Measurements from ENCODE around the gene NSD1. TPM values are rescaled to one million over a fixed set of nuclear protein-coding genes. Genes with fewer than 3 reads are reported as not detected.
A peak's percentile ranks its signal among the peaks of the same experiment; 100 is the strongest.

Gene NSD1
- polyA plus RNA-seq, 4 donors = 4.3 to 27.2 (median 11.5) TPM

DNA sequence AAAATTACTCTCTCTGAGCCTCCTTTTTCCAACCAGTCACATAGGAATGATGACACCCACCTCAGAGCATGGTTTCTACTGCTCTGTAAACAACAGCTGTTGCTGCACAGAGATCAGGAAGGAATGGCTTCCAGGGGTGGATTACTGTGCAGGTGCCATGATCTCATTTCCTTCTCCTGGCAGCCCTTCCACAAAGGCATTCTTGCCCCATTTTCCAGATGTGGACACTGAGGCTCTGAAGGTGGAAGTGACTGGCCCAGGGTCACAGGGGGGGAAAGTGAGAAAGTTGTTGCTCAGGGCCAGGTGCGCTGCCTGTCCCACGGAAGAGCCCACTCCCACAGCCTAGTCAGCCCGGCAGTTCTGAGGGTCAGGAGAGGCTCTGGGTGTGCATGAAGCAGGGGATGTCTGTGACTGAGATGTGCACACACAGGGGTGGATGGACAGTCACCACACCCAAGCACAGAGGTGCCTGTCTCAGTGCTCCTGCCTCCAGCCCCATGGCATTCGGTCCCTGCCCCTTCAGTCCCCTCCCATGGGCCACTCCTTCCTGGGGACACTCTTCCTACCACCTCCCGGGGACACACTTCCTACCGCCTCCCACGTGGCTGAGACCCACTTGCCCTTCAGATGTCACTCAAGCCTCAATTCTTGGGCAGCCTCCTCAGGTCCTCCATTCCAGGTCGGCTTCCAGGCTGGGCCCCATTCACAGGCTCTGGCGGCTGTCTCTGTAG, 29.9 kb upstream of the NSD1 start:
- Histone ChIP-seq H3K27me3 (ENCODE audit: control insufficient read depth in 3 of 3, insufficient read depth in 3 of 3, low read length in 3 of 3) (no peaks in the 10 kb centered on the region), H3K4me3 (ENCODE audit: low read depth in 1 of 3, low read length in 3 of 3) (no peak overlapping the region), H3K27ac (ENCODE audit: low read depth in 1 of 3, low read length in 2 of 3) (no peak overlapping the region), H3K4me1 (ENCODE audit: control insufficient read depth in 3 of 3, insufficient read depth in 2 of 3, low read depth in 1 of 3, low read length in 2 of 3) (peaks cover 0 to 15% (median 0%) of the 10 kb centered on the region in 3 donors), H3K36me3 (ENCODE audit: control insufficient read depth in 3 of 3, insufficient read depth in 2 of 3, low read depth in 1 of 3, low read length in 3 of 3) (peaks cover 0 to 5% (median 0%) of the 10 kb centered on the region in 3 donors), H3K9me3 (ENCODE audit: control insufficient read depth in 2 of 2, insufficient read depth in 1 of 2, low read depth in 1 of 2, low read length in 1 of 2) (no peaks in the 10 kb centered on the region)
- WGBS, 3 donors = 55 to 69% (median 56%) methylated on average over 8 to 9 of the region's 9 CpGs
- no peak for FAIRE-seq
- peak in 1 of 2 donors; percentile 19 for DNase-seq

DNA sequence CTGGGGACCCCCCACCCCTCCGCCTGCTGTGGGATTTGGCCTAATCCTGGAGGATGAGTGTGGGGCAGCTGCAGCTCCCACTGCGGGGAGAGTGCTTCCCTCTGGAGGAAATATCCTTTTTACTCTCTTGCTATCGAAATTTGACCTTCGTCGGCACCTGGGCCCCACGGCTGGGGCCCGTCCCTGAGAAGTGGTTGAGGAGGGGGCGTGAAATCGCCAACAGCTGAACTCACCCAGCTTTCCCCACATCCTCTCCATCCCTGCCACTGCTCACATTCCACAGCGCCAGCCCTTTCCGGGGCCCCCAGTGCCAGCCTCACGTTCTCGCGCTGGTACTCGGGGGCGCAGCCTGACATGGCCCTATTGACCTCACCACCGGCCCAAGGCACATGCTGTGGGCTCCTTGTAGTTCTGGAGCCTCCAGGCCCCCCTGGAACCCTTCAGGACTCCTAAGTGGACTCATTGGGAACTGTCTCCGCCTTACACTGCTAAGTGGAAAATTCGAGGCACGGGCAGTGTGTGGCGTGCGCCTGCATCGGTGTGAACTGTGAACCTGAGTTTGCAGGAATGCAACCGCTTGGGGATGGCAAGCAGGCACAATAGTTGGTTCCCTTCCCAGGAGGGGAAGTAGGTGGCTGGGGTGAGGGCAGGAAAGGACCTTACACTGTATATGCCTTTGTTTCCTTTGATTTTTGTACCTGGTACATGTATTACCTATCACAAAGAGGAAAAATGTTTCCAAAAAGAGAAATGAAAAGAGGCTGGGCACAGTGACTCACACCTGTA, 27.7 kb upstream of the NSD1 start:
- Histone ChIP-seq H3K36me3 (ENCODE audit: control insufficient read depth in 3 of 3, insufficient read depth in 2 of 3, low read depth in 1 of 3, low read length in 3 of 3) (no peaks in the 10 kb centered on the region), H3K27me3 (ENCODE audit: control insufficient read depth in 3 of 3, insufficient read depth in 3 of 3, low read length in 3 of 3) (no peaks in the 10 kb centered on the region), H3K4me1 (ENCODE audit: control insufficient read depth in 3 of 3, insufficient read depth in 2 of 3, low read depth in 1 of 3, low read length in 2 of 3) (peaks cover 0 to 28% (median 0%) of the 10 kb centered on the region in 3 donors), H3K27ac (ENCODE audit: low read depth in 1 of 3, low read length in 2 of 3) (no peak overlapping the region), H3K4me3 (ENCODE audit: low read depth in 1 of 3, low read length in 3 of 3) (no peak overlapping the region), H3K9me3 (ENCODE audit: control insufficient read depth in 2 of 2, insufficient read depth in 1 of 2, low read depth in 1 of 2, low read length in 1 of 2) (no peaks in the 10 kb centered on the region)
- no peak for DNase-seq
- 72 to 76% (median 72%) methylated on average over 24 of the region's 24 CpGs for WGBS, 3 donors
- no peak for FAIRE-seq

GRCh38 chr5:177107159-177107558, 26.4 kb upstream of the NSD1 start:
- peaks cover 0 to 35% (median 0%) of the 10 kb centered on the region in 3 donors for H3K4me1 ChIP-seq (ENCODE audit: control insufficient read depth in 3 of 3, insufficient read depth in 2 of 3, low read depth in 1 of 3, low read length in 2 of 3)
- H3K27ac ChIP-seq (ENCODE audit: low read depth in 1 of 3, low read length in 2 of 3) = no peak overlapping the region
- FAIRE-seq (no peak), DNase-seq (no peak)
- no peaks in the 10 kb centered on the region for H3K9me3 ChIP-seq (ENCODE audit: control insufficient read depth in 2 of 2, insufficient read depth in 1 of 2, low read depth in 1 of 2, low read length in 1 of 2)
- no peaks in the 10 kb centered on the region for H3K36me3 ChIP-seq (ENCODE audit: control insufficient read depth in 3 of 3, insufficient read depth in 2 of 3, low read depth in 1 of 3, low read length in 3 of 3)
- 61 to 79% (median 68%) methylated on average over 4 of the region's 4 CpGs for WGBS, 3 donors
- H3K27me3 ChIP-seq (ENCODE audit: control insufficient read depth in 3 of 3, insufficient read depth in 3 of 3, low read length in 3 of 3) = no peaks in the 10 kb centered on the region
- no peak overlapping the region for H3K4me3 ChIP-seq (ENCODE audit: low read depth in 1 of 3, low read length in 3 of 3)

DNA sequence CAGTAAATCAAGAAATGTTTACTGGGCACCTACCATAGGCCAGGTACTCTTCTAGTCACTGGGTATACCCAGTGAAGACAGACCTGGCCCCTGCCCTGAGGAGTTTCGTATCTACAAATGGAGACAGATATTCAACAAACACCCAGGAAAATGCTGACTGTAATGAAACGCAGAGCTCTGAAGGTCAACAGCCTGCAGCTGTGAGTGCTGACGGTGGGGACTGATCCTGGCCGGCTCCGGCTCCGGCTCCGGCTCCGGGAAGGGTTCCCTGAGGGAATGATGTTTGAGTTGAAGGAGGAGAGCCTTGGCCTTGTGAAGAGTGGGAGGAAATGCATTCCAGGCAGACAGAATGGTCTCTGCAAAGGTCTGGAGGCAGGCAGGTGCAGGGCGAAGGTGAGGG, 23.8 kb upstream of the NSD1 start:
- no peaks in the 10 kb centered on the region for H3K36me3 ChIP-seq (ENCODE audit: control insufficient read depth in 3 of 3, insufficient read depth in 2 of 3, low read depth in 1 of 3, low read length in 3 of 3)
- FAIRE-seq (no peak), DNase-seq (peak in 1 of 2 donors; percentile 72)
- no peak overlapping the region for H3K4me3 ChIP-seq (ENCODE audit: low read depth in 1 of 3, low read length in 3 of 3)
- WGBS, 3 donors = 16 to 49% (median 29%) methylated on average over 9 of the region's 9 CpGs
- H3K27ac ChIP-seq (ENCODE audit: low read depth in 1 of 3, low read length in 2 of 3) = peak overlapping the region in 1 of 3 donors; percentile 81
- H3K27me3 ChIP-seq (ENCODE audit: control insufficient read depth in 3 of 3, insufficient read depth in 3 of 3, low read length in 3 of 3) = no peaks in the 10 kb centered on the region
- peaks cover 0 to 39% (median 0%) of the 10 kb centered on the region in 3 donors for H3K4me1 ChIP-seq (ENCODE audit: control insufficient read depth in 3 of 3, insufficient read depth in 2 of 3, low read depth in 1 of 3, low read length in 2 of 3)
- H3K9me3 ChIP-seq (ENCODE audit: control insufficient read depth in 2 of 2, insufficient read depth in 1 of 2, low read depth in 1 of 2, low read length in 1 of 2) = no peaks in the 10 kb centered on the region

GRCh38 chr5:177111720-177112394, 21.7 kb upstream of the NSD1 start:
- Histone ChIP-seq H3K9me3 (ENCODE audit: control insufficient read depth in 2 of 2, insufficient read depth in 1 of 2, low read depth in 1 of 2, low read length in 1 of 2) (no peaks in the 10 kb centered on the region), H3K27me3 (ENCODE audit: control insufficient read depth in 3 of 3, insufficient read depth in 3 of 3, low read length in 3 of 3) (no peaks in the 10 kb centered on the region), H3K27ac (ENCODE audit: low read depth in 1 of 3, low read length in 2 of 3) (no peak overlapping the region), H3K4me1 (ENCODE audit: control insufficient read depth in 3 of 3, insufficient read depth in 2 of 3, low read depth in 1 of 3, low read length in 2 of 3) (peaks cover 0 to 34% (median 4%) of the 10 kb centered on the region in 3 donors), H3K36me3 (ENCODE audit: control insufficient read depth in 3 of 3, insufficient read depth in 2 of 3, low read depth in 1 of 3, low read length in 3 of 3) (no peaks in the 10 kb centered on the region), H3K4me3 (ENCODE audit: low read depth in 1 of 3, low read length in 3 of 3) (no peak overlapping the region)
- WGBS, 3 donors = 9 to 25% (median 14%) methylated on average over 12 of the region's 12 CpGs
- FAIRE-seq (no peak), DNase-seq (peak; percentile 39 to 73)

- 62 to 77% (median 67%) methylated on average over 5 of the region's 5 CpGs for WGBS, 3 donors
- DNase-seq = no peak
Measured at GRCh38 chr5:177112589-177113220, 20.9 kb upstream of the NSD1 start.

DNA sequence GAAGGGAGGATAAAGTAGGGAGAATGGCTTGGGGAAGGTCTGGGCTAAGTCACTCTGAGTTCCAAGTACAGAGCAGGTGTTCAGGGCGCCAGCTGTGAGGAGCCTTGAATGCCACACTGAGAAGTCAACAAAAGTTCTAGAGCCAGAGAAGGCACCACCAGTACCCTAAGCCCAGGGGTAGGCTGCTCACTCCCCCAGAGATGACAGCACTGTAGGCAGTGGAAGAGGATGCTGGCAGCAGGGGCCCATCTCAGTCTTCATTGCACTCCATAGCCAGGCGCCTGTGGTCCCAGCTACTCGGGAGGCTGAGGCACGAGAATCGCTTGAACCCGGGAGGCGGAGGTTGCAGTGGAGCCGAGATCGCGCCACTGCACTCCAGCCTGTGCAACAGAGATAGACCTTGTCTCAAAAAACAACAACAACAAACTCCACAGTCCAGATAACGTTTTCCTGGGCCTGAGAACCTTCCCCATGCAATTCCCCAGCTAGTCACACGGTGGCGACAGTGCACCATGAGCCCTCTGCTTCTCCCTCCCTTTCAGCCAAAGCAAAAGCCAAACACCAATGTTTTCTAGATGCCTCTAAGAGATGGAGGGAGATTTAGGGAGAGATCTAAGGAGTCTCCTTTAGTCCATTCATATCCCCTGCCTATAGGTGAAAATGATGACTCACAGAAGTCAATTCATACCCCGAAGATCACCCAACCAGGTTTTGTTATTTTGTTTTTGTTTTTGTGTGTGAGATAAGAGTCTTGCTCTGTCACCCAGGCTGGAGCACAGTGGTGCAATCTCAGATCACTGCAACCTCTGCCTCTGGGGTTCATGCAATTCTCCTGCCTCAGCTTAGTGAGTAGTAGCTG, 19.8 kb upstream of the NSD1 start:
- Histone ChIP-seq H3K27me3 (ENCODE audit: control insufficient read depth in 3 of 3, insufficient read depth in 3 of 3, low read length in 3 of 3) (no peaks in the 10 kb centered on the region), H3K4me1 (ENCODE audit: control insufficient read depth in 3 of 3, insufficient read depth in 2 of 3, low read depth in 1 of 3, low read length in 2 of 3) (peaks cover 0 to 36% (median 4%) of the 10 kb centered on the region in 3 donors), H3K36me3 (ENCODE audit: control insufficient read depth in 3 of 3, insufficient read depth in 2 of 3, low read depth in 1 of 3, low read length in 3 of 3) (no peaks in the 10 kb centered on the region), H3K9me3 (ENCODE audit: control insufficient read depth in 2 of 2, insufficient read depth in 1 of 2, low read depth in 1 of 2, low read length in 1 of 2) (peaks cover 0 to 5% of the 10 kb centered on the region in 2 donors), H3K27ac (ENCODE audit: low read depth in 1 of 3, low read length in 2 of 3) (peak overlapping the region in 1 of 3 donors; percentile 7), H3K4me3 (ENCODE audit: low read depth in 1 of 3, low read length in 3 of 3) (no peak overlapping the region)
- FAIRE-seq (no peak), DNase-seq (peak; percentile 78 to 84)
- WGBS, 3 donors = 14 to 21% (median 17%) methylated on average over 14 of the region's 14 CpGs

More at GRCh38 chr5:177112589-177113220, 20.9 kb upstream of the NSD1 start:
- FAIRE-seq = no peak
- no peaks in the 10 kb centered on the region for H3K36me3 ChIP-seq (ENCODE audit: control insufficient read depth in 3 of 3, insufficient read depth in 2 of 3, low read depth in 1 of 3, low read length in 3 of 3)
- H3K27ac ChIP-seq (ENCODE audit: low read depth in 1 of 3, low read length in 2 of 3) = no peak overlapping the region
- H3K9me3 ChIP-seq (ENCODE audit: control insufficient read depth in 2 of 2, insufficient read depth in 1 of 2, low read depth in 1 of 2, low read length in 1 of 2) = peaks cover 0 to 5% of the 10 kb centered on the region in 2 donors
- no peaks in the 10 kb centered on the region for H3K27me3 ChIP-seq (ENCODE audit: control insufficient read depth in 3 of 3, insufficient read depth in 3 of 3, low read length in 3 of 3)
- peaks cover 0 to 38% (median 4%) of the 10 kb centered on the region in 3 donors for H3K4me1 ChIP-seq (ENCODE audit: control insufficient read depth in 3 of 3, insufficient read depth in 2 of 3, low read depth in 1 of 3, low read length in 2 of 3)
- no peak overlapping the region for H3K4me3 ChIP-seq (ENCODE audit: low read depth in 1 of 3, low read length in 3 of 3)

Data from small intestine (tissue), 7 donors.